ENCODE measurements around the gene FRMD3. TPM values are rescaled to one million over a fixed set of nuclear protein-coding genes. Genes with fewer than 3 reads are reported as not detected.

FRMD3 gene
- total and polyA plus RNA-seq, 7 experiments from 2014 or later: 0.85 to 2.5 (median 0.97) TPM; not detected in 1

- no peaks in the 10 kb centered on the region for H3K9me3 ChIP-seq (ENCODE audit: control insufficient read depth in 2 of 3, low read length in 3 of 3)
- Mint-ChIP-seq H3K27ac (no peak overlapping the region), H3K27me3 (no peaks in the 10 kb centered on the region), H3K4me3 (no peak overlapping the region), H3K36me3 (peaks cover 0 to 28% (median 6%) of the 10 kb centered on the region in 5 donors), H3K9me3 (peaks cover 0 to 6% (median 0%) of the 10 kb centered on the region in 11 donors), H3K4me1 (no peaks in the 10 kb centered on the region)
- ATAC-seq (no peak), DNase-seq (no peak)
- POLR2A ChIA-PET: no interaction called here
- CTCF ChIA-PET: no interaction called here
- intact Hi-C loops (cut with micrococcal nuclease): no loop called here
- no peak overlapping the region for H3K4me3 ChIP-seq (ENCODE audit: low read length)
- no peaks in the 10 kb centered on the region for H3K36me3 ChIP-seq (ENCODE audit: control insufficient read depth in 2 of 3, insufficient read depth in 3 of 3, low read length in 3 of 3)
- no peak overlapping the region for H3K27ac ChIP-seq (ENCODE audit: low read depth, low read length)
- H3K4me1 ChIP-seq (ENCODE audit: control insufficient read depth in 2 of 2, insufficient read depth in 2 of 2, low read length in 2 of 2): no peaks in the 10 kb centered on the region
- H3K27me3 ChIP-seq (ENCODE audit: control insufficient read depth in 2 of 2, insufficient read depth in 2 of 2, low read length in 2 of 2): no peaks in the 10 kb centered on the region
Observed at GRCh38 chr9:83570359-83570758, 32.2 kb upstream of the FRMD3 start.

- Mint-ChIP-seq H3K27ac (no peak overlapping the region), H3K9me3 (peaks cover 0 to 6% (median 0%) of the 10 kb centered on the region in 11 donors), H3K36me3 (peaks cover 0 to 22% (median 6%) of the 10 kb centered on the region in 5 donors), H3K4me3 (no peak overlapping the region), H3K27me3 (no peaks in the 10 kb centered on the region), H3K4me1 (no peaks in the 10 kb centered on the region)
- Histone ChIP-seq H3K27ac (ENCODE audit: low read depth, low read length) (no peak overlapping the region), H3K4me1 (ENCODE audit: control insufficient read depth in 2 of 2, insufficient read depth in 2 of 2, low read length in 2 of 2) (no peaks in the 10 kb centered on the region), H3K4me3 (ENCODE audit: low read length) (no peak overlapping the region), H3K27me3 (ENCODE audit: control insufficient read depth in 2 of 2, insufficient read depth in 2 of 2, low read length in 2 of 2) (no peaks in the 10 kb centered on the region), H3K36me3 (ENCODE audit: control insufficient read depth in 2 of 3, insufficient read depth in 3 of 3, low read length in 3 of 3) (no peaks in the 10 kb centered on the region), H3K9me3 (ENCODE audit: control insufficient read depth in 2 of 3, low read length in 3 of 3) (no peaks in the 10 kb centered on the region)
- intact Hi-C loops (cut with micrococcal nuclease): no loop called here
- ATAC-seq (no peak), DNase-seq (no peak)
- POLR2A ChIA-PET: no interaction called here
- CTCF ChIA-PET: no interaction called here
Observed at GRCh38 chr9:83569326-83569725, 31.1 kb upstream of the FRMD3 start.

GRCh38 chr9:83563360-83563759, 25.2 kb upstream of the FRMD3 start:
- Histone ChIP-seq H3K4me1 (ENCODE audit: control insufficient read depth in 2 of 2, insufficient read depth in 2 of 2, low read length in 2 of 2) (no peaks in the 10 kb centered on the region), H3K9me3 (ENCODE audit: control insufficient read depth in 2 of 3, low read length in 3 of 3) (no peaks in the 10 kb centered on the region), H3K27me3 (ENCODE audit: control insufficient read depth in 2 of 2, insufficient read depth in 2 of 2, low read length in 2 of 2) (no peaks in the 10 kb centered on the region), H3K4me3 (ENCODE audit: low read length) (no peak overlapping the region), H3K36me3 (ENCODE audit: control insufficient read depth in 2 of 3, insufficient read depth in 3 of 3, low read length in 3 of 3) (no peaks in the 10 kb centered on the region), H3K27ac (ENCODE audit: low read depth, low read length) (no peak overlapping the region)
- CTCF ChIA-PET: no interaction called here
- POLR2A ChIA-PET: no interaction called here
- Mint-ChIP-seq H3K9me3 (peaks cover 0 to 10% (median 0%) of the 10 kb centered on the region in 11 donors), H3K27me3 (no peaks in the 10 kb centered on the region), H3K4me3 (no peak overlapping the region), H3K4me1 (no peaks in the 10 kb centered on the region), H3K27ac (no peak overlapping the region), H3K36me3 (peaks cover 0 to 17% (median 14%) of the 10 kb centered on the region in 5 donors)
- ATAC-seq (no peak), DNase-seq (no peak)
- intact Hi-C loops (cut with micrococcal nuclease): no loop called here

- Mint-ChIP-seq H3K4me1 (no peaks in the 10 kb centered on the region), H3K9me3 (peaks cover 0 to 7% (median 3%) of the 10 kb centered on the region in 11 donors), H3K4me3 (no peak overlapping the region), H3K36me3 (peaks cover 0 to 24% (median 12%) of the 10 kb centered on the region in 5 donors), H3K27ac (no peak overlapping the region), H3K27me3 (peaks cover 0 to 5% (median 0%) of the 10 kb centered on the region in 5 donors)
- H3K36me3 ChIP-seq (ENCODE audit: control insufficient read depth in 2 of 3, insufficient read depth in 3 of 3, low read length in 3 of 3): no peaks in the 10 kb centered on the region
- ChIA-PET CTCF (no interaction called here), POLR2A (no interaction called here)
- no peaks in the 10 kb centered on the region for H3K9me3 ChIP-seq (ENCODE audit: control insufficient read depth in 2 of 3, low read length in 3 of 3)
- no peaks in the 10 kb centered on the region for H3K27me3 ChIP-seq (ENCODE audit: control insufficient read depth in 2 of 2, insufficient read depth in 2 of 2, low read length in 2 of 2)
- intact Hi-C loops (cut with micrococcal nuclease): no loop called here
- H3K4me1 ChIP-seq (ENCODE audit: control insufficient read depth in 2 of 2, insufficient read depth in 2 of 2, low read length in 2 of 2): no peaks in the 10 kb centered on the region
- H3K4me3 ChIP-seq (ENCODE audit: low read length): no peak overlapping the region
- H3K27ac ChIP-seq (ENCODE audit: low read depth, low read length): no peak overlapping the region
- ATAC-seq (no peak), DNase-seq (no peak)
Observed at GRCh38 chr9:83560169-83560826, 22.1 kb upstream of the FRMD3 start.

GRCh38 chr9:83557771-83558170, 19.6 kb upstream of the FRMD3 start:
- H3K27me3 Mint-ChIP-seq: peaks cover 0 to 11% (median 0%) of the 10 kb centered on the region in 5 donors
- Histone ChIP-seq H3K27ac (ENCODE audit: low read depth, low read length) (no peak overlapping the region), H3K4me3 (ENCODE audit: low read length) (no peak overlapping the region), H3K27me3 (ENCODE audit: control insufficient read depth in 2 of 2, insufficient read depth in 2 of 2, low read length in 2 of 2) (no peaks in the 10 kb centered on the region), H3K4me1 (ENCODE audit: control insufficient read depth in 2 of 2, insufficient read depth in 2 of 2, low read length in 2 of 2) (no peaks in the 10 kb centered on the region), H3K36me3 (ENCODE audit: control insufficient read depth in 2 of 3, insufficient read depth in 3 of 3, low read length in 3 of 3) (no peaks in the 10 kb centered on the region), H3K9me3 (ENCODE audit: control insufficient read depth in 2 of 3, low read length in 3 of 3) (peaks cover 0 to 3% (median 0%) of the 10 kb centered on the region in 3 experiments)
- H3K27ac Mint-ChIP-seq: no peak overlapping the region
- ChIA-PET CTCF (no interaction called here), POLR2A (no interaction called here)
- peaks cover 0 to 30% (median 18%) of the 10 kb centered on the region in 11 donors for H3K9me3 Mint-ChIP-seq
- no peaks in the 10 kb centered on the region for H3K4me1 Mint-ChIP-seq
- no peak overlapping the region for H3K4me3 Mint-ChIP-seq
- ATAC-seq (no peak), DNase-seq (no peak)
- peaks cover 0 to 28% (median 21%) of the 10 kb centered on the region in 5 donors for H3K36me3 Mint-ChIP-seq
- intact Hi-C loops (cut with micrococcal nuclease): no loop called here

- Mint-ChIP-seq H3K36me3 (peaks cover 0 to 28% (median 21%) of the 10 kb centered on the region in 5 donors), H3K4me3 (no peak overlapping the region), H3K9me3 (peaks cover 0 to 34% (median 21%) of the 10 kb centered on the region in 11 donors), H3K27me3 (peaks cover 0 to 11% (median 0%) of the 10 kb centered on the region in 5 donors), H3K4me1 (no peaks in the 10 kb centered on the region), H3K27ac (no peak overlapping the region)
- intact Hi-C loops (cut with micrococcal nuclease): no loop called here
- Histone ChIP-seq H3K4me3 (ENCODE audit: low read length) (no peak overlapping the region), H3K9me3 (ENCODE audit: control insufficient read depth in 2 of 3, low read length in 3 of 3) (peaks cover 0 to 3% (median 0%) of the 10 kb centered on the region in 3 experiments), H3K36me3 (ENCODE audit: control insufficient read depth in 2 of 3, insufficient read depth in 3 of 3, low read length in 3 of 3) (no peaks in the 10 kb centered on the region), H3K27me3 (ENCODE audit: control insufficient read depth in 2 of 2, insufficient read depth in 2 of 2, low read length in 2 of 2) (no peaks in the 10 kb centered on the region), H3K4me1 (ENCODE audit: control insufficient read depth in 2 of 2, insufficient read depth in 2 of 2, low read length in 2 of 2) (no peaks in the 10 kb centered on the region), H3K27ac (ENCODE audit: low read depth, low read length) (no peak overlapping the region)
- no peak for DNase-seq
- no peak for ATAC-seq
- CTCF ChIA-PET: no interaction called here
- POLR2A ChIA-PET: no interaction called here
Observed at GRCh38 chr9:83557317-83557716, 19.1 kb upstream of the FRMD3 start.

GRCh38 chr9:83554278-83554677, 16.1 kb upstream of the FRMD3 start:
- no peak overlapping the region for H3K27ac Mint-ChIP-seq
- no peaks in the 10 kb centered on the region for H3K4me1 ChIP-seq (ENCODE audit: control insufficient read depth in 2 of 2, insufficient read depth in 2 of 2, low read length in 2 of 2)
- ChIA-PET POLR2A (no interaction called here), CTCF (interaction anchor here (0.6 kb wide), 1 partner anchor 10 kb away, joined by 3 read pairs; no protein-coding TSS in a partner anchor)
- H3K9me3 Mint-ChIP-seq: peaks cover 0 to 65% (median 38%) of the 10 kb centered on the region in 11 donors
- H3K36me3 Mint-ChIP-seq: peaks cover 0 to 25% (median 17%) of the 10 kb centered on the region in 5 donors
- intact Hi-C loops (cut with micrococcal nuclease): no loop called here
- H3K4me1 Mint-ChIP-seq: no peaks in the 10 kb centered on the region
- H3K36me3 ChIP-seq (ENCODE audit: control insufficient read depth in 2 of 3, insufficient read depth in 3 of 3, low read length in 3 of 3): no peaks in the 10 kb centered on the region
- DNase-seq: no peak
- H3K4me3 Mint-ChIP-seq: no peak overlapping the region
- H3K27me3 Mint-ChIP-seq: peaks cover 0 to 13% (median 5%) of the 10 kb centered on the region in 5 donors
- H3K27me3 ChIP-seq (ENCODE audit: control insufficient read depth in 2 of 2, insufficient read depth in 2 of 2, low read length in 2 of 2): no peaks in the 10 kb centered on the region
- H3K9me3 ChIP-seq (ENCODE audit: control insufficient read depth in 2 of 3, low read length in 3 of 3): peaks cover 0 to 3% (median 3%) of the 10 kb centered on the region in 3 experiments
- no peak overlapping the region for H3K27ac ChIP-seq (ENCODE audit: low read depth, low read length)
- no peak for ATAC-seq
- H3K4me3 ChIP-seq (ENCODE audit: low read length): no peak overlapping the region
